Glutamatergic neuron (in vitro differentiated cells): ENCODE results near the gene FANCG. TPM values are rescaled to one million over a fixed set of nuclear protein-coding genes. Genes with fewer than 3 reads are reported as not detected.
A peak's percentile ranks its signal among the peaks of the same experiment; 100 is the strongest.

ENCODE experiments used
- DNase-seq: peaks from one replicate; pipeline ENCODE4 v3.0.0; 2022
- H3K27ac Mint-ChIP-seq: one replicate; pipeline ENCODE4 v1.8.0; 2020; ENCODE audit warnings: mild to moderate bottlenecking, mixed read lengths, inconsistent platforms; ENCODE audit not compliant: unreplicated experiment
- H3K27me3 Mint-ChIP-seq: one replicate; pipeline ENCODE4 v1.8.0; 2020; ENCODE audit warnings: mild to moderate bottlenecking, moderate library complexity, mixed read lengths, inconsistent platforms; ENCODE audit not compliant: unreplicated experiment
- H3K36me3 Mint-ChIP-seq: one replicate; pipeline ENCODE4 v1.8.0; 2020; ENCODE audit warnings: mild to moderate bottlenecking, mixed read lengths, inconsistent platforms; ENCODE audit not compliant: unreplicated experiment
- H3K4me1 Mint-ChIP-seq: one replicate; pipeline ENCODE4 v1.8.0; 2020; ENCODE audit warnings: mild to moderate bottlenecking, low read depth, mixed read lengths, inconsistent platforms; ENCODE audit not compliant: unreplicated experiment
- H3K4me3 Mint-ChIP-seq: one replicate; pipeline ENCODE4 v1.8.0; 2020; ENCODE audit warnings: mild to moderate bottlenecking, mixed read lengths, inconsistent platforms; ENCODE audit not compliant: unreplicated experiment
- H3K9me3 Mint-ChIP-seq: one replicate; pipeline ENCODE4 v1.8.0; 2020; ENCODE audit warnings: mild to moderate bottlenecking, moderate library complexity, mixed read lengths, inconsistent platforms; ENCODE audit not compliant: unreplicated experiment
- CTCF ChIP-seq: fragments of 200-600 bp; sonication (generic); IDR thresholded peaks from one replicate; pipeline ENCODE4 v1.5.0; 2021; ENCODE audit not compliant: partially characterized antibody, unreplicated experiment
- total RNA-seq: library from RNA; stranded (reverse); fragmentation: NEBNext Ultra II Directional; extraction: Animal tissue kit (Norgen Biotek cat#: 25700); gene quantifications from one replicate; pipeline ENCODE4 v1.2.1, GENCODE V29; 2021; ENCODE audit not compliant: unreplicated experiment

The FANCG gene
- total RNA-seq, 1 donor from 2014 or later, result 49.0 TPM

- Mint-ChIP-seq H3K4me1 (peaks cover 22% of the 10 kb centered on the region), H3K27me3 (peaks cover 8% of the 10 kb centered on the region), H3K4me3 (peak within 1 kb of the TSS; percentile 96), H3K36me3 (no peaks in the 10 kb centered on the region), H3K9me3 (peaks cover 12% of the 10 kb centered on the region), H3K27ac (peak within 1 kb of the TSS; percentile 86)
- no peak for TF ChIP-seq CTCF
- DNase-seq, result peak; percentile 89
Observed at GRCh38 chr9:35102769-35103659, 23.3 kb upstream of the FANCG start, which contains the start of gene STOML2. TSS of gene STOML2 (minus strand) at chr9:35103131. CDS start at chr9:35103094, 37 bp downstream.

GRCh38 chr9:35102465-35102768 is 22.7 kb upstream of the FANCG start:
- DNase-seq, result no peak
- no peak for TF ChIP-seq CTCF
- peak overlapping the region; percentile 86 for H3K27ac Mint-ChIP-seq
- peaks cover 8% of the 10 kb centered on the region for H3K27me3 Mint-ChIP-seq
- peaks cover 12% of the 10 kb centered on the region for H3K9me3 Mint-ChIP-seq
- H3K4me3 Mint-ChIP-seq, result peak overlapping the region; percentile 96
- peaks cover 22% of the 10 kb centered on the region for H3K4me1 Mint-ChIP-seq
- no peaks in the 10 kb centered on the region for H3K36me3 Mint-ChIP-seq

GRCh38 chr9:35097573-35097972 is 17.8 kb upstream of the FANCG start:
- peaks cover 6% of the 10 kb centered on the region for H3K4me1 Mint-ChIP-seq
- no peak for TF ChIP-seq CTCF
- peak overlapping the region; percentile 37 for H3K4me3 Mint-ChIP-seq
- H3K27me3 Mint-ChIP-seq, result no peaks in the 10 kb centered on the region
- peak overlapping the region; percentile 65 for H3K27ac Mint-ChIP-seq
- H3K9me3 Mint-ChIP-seq, result peaks cover 3% of the 10 kb centered on the region
- DNase-seq, result no peak
- H3K36me3 Mint-ChIP-seq, result no peaks in the 10 kb centered on the region

- H3K4me1 Mint-ChIP-seq, result no peaks in the 10 kb centered on the region
Observed at GRCh38 chr9:35096035-35096849, 16.5 kb upstream of the FANCG start, which contains the start of gene PIGO. TSS of gene PIGO (minus strand) at chr9:35096591. CDS start at chr9:35095565, 1,026 bp downstream.

More at GRCh38 chr9:35096035-35096849, 16.5 kb upstream of the FANCG start, which contains the start of gene PIGO:
- Mint-ChIP-seq H3K4me3 (peak within 1 kb of the TSS; percentile 89), H3K27ac (peak within 1 kb of the TSS; percentile 78), H3K36me3 (no peaks in the 10 kb centered on the region), H3K27me3 (no peaks in the 10 kb centered on the region), H3K9me3 (peaks cover 2% of the 10 kb centered on the region)
- DNase-seq, result peak; percentile 92
- TF ChIP-seq CTCF, result peak; percentile 93
